Endothelial cell of umbilical vein (primary cell): Measurements from ENCODE around the gene EIF5A2. TPM values are rescaled to one million over a fixed set of nuclear protein-coding genes. Genes with fewer than 3 reads are reported as not detected.
"Not testable (repeated sequence)": the region's sequence is repeated elsewhere in the genome, so short reads cannot be mapped to it uniquely, and the experiment has no call there.

Source experiments
- BruUV-seq: library from RNA; stranded (reverse); fragments of 400-500 nt; replicated peaks from 2 replicates; lab custom pipeline; 2021; lab: Mats Ljungman, UMichigan
- CTCF ChIA-PET: fragments of 300-600, 350-600 bp; sonication (Branson Sonifier 250); formaldehyde crosslinking; loops from one replicate; lab custom pipeline; 2021; ENCODE audit warnings: antibody characterized with exemption, inconsistent platforms; lab: Charles Lee
- POLR2A ChIA-PET: fragments of 300-600, 350-600 bp; sonication (Branson Sonifier 250); formaldehyde crosslinking; loops from one replicate; lab custom pipeline; 2021; ENCODE audit warnings: antibody characterized with exemption, inconsistent platforms; lab: Charles Lee
- DNase-seq: peaks from one replicate; pipeline ENCODE4 v3.0.0-alpha.2; 2011; ENCODE audit warnings: low read depth, low spot score
- FAIRE-seq: peaks from 2 replicates; lab custom pipeline; 2011; peaks lifted over from hg19 to GRCh38; lab: Jason Lieb, UNC
- H2AFZ ChIP-seq: 2 replicates; pipeline ENCODE4 v1.6.0; 2012; ENCODE audit warnings: low read depth, low read length, control low read depth, inconsistent platforms
- H3K27ac ChIP-seq: 2 replicates; pipeline ENCODE4 v1.5.1; 2011; ENCODE audit warnings: low read depth, mild to moderate bottlenecking, control low read depth, low read length, moderate library complexity; ENCODE audit not compliant: insufficient read depth
- H3K27me3 ChIP-seq, 2 experiments: 2 replicates each; pipeline versions ENCODE4 v1.6.0 to v1.6.1; 2011; ENCODE audit warnings: low read length in 2 of 2, mixed read lengths in 1 of 2; ENCODE audit not compliant: control insufficient read depth in 2 of 2, insufficient read depth in 2 of 2
- H3K36me3 ChIP-seq, 2 experiments: 2 replicates in 1 of 2; 3 replicates in 1 of 2; pipeline ENCODE4 v1.5.1; 2011; ENCODE audit warnings: low read length in 2 of 2, mild to moderate bottlenecking in 1 of 2, moderate library complexity in 1 of 2; ENCODE audit not compliant: control insufficient read depth in 2 of 2, insufficient read depth in 2 of 2; ENCODE audit errors: extremely low read depth in 1 of 2
- H3K4me1 ChIP-seq: 3 replicates; pipeline ENCODE4 v1.5.1; 2011; ENCODE audit warnings: mild to moderate bottlenecking, low read length; ENCODE audit not compliant: control insufficient read depth, insufficient read depth; ENCODE audit errors: extremely low read depth
- H3K4me2 ChIP-seq: 2 replicates; pipeline ENCODE4 v1.6.1; 2011; ENCODE audit warnings: low read length, control low read depth, mixed read lengths; ENCODE audit not compliant: insufficient read depth
- H3K4me3 ChIP-seq, 3 experiments: fragments of 200-600 bp in 1 of 3; sonication (generic), shearing (Covaris generic) in 1 of 3; replicated peaks in 1 of 3; 2 replicates each; pipeline ENCODE4 v1.5.1; 2011 to 2016; ENCODE audit warnings: control low read depth in 3 of 3, low read length in 3 of 3, mild to moderate bottlenecking in 2 of 3, inconsistent platforms in 1 of 3, low read depth in 1 of 3, moderate library complexity in 1 of 3; ENCODE audit not compliant: insufficient read depth in 1 of 3
- H3K79me2 ChIP-seq: 2 replicates; pipeline ENCODE4 v1.6.0; 2012; ENCODE audit warnings: low read length, inconsistent platforms; ENCODE audit not compliant: control insufficient read depth, insufficient read depth
- H3K9ac ChIP-seq: replicated peaks from 2 replicates; pipeline ENCODE3; 2011; ENCODE audit warnings: low read length, control low read depth; ENCODE audit not compliant: insufficient read depth; ENCODE audit errors: extremely low read depth
- H3K9me1 ChIP-seq: replicated peaks from 3 replicates; pipeline ENCODE4 v1.6.0; 2011; ENCODE audit warnings: mild to moderate bottlenecking, low read length; ENCODE audit not compliant: control insufficient read depth, insufficient read depth; ENCODE audit errors: extremely low read depth
- H3K9me3 ChIP-seq: replicated peaks from 2 replicates; pipeline ENCODE4 v1.5.1; 2012; ENCODE audit warnings: low read length, inconsistent platforms; ENCODE audit not compliant: control insufficient read depth, insufficient read depth
- H4K20me1 ChIP-seq: replicated peaks from 2 replicates; pipeline ENCODE3; 2011; ENCODE audit warnings: mild to moderate bottlenecking, low read length; ENCODE audit not compliant: control insufficient read depth, insufficient read depth; ENCODE audit errors: extremely low read depth
- CTCF ChIP-seq, 2 donors: IDR thresholded peaks; 1 replicate in 1 of 2; 2 replicates in 1 of 2; pipeline ENCODE4 v1.5.1; 2011; ENCODE audit warnings: low read length in 2 of 2, mild to moderate bottlenecking in 2 of 2, moderate library complexity in 2 of 2, control low read depth in 1 of 2, inconsistent platforms in 1 of 2, low read depth in 1 of 2; ENCODE audit not compliant: insufficient read depth in 1 of 2; ENCODE audit errors: extremely low read depth in 1 of 2
- EZH2 ChIP-seq: IDR thresholded peaks from 2 replicates; pipeline ENCODE4 v1.6.1; 2012; ENCODE audit warnings: borderline replicate concordance, low read depth, mild to moderate bottlenecking, moderate library complexity, low read length, inconsistent platforms; ENCODE audit not compliant: severe bottlenecking
- FOS ChIP-seq: IDR thresholded peaks from 2 replicates; pipeline ENCODE4 v1.6.1; 2011; ENCODE audit warnings: mild to moderate bottlenecking, low read length, moderate library complexity, borderline replicate concordance; ENCODE audit not compliant: insufficient read depth
- GATA2 ChIP-seq: IDR thresholded peaks from 2 replicates; pipeline ENCODE4 v1.7.0; 2011; ENCODE audit warnings: low read depth, mild to moderate bottlenecking, moderate library complexity, mixed read lengths, low read length; ENCODE audit not compliant: insufficient read length, insufficient read depth
- JUN ChIP-seq: IDR thresholded peaks from 2 replicates; pipeline ENCODE4 v1.6.1; 2011; ENCODE audit warnings: borderline replicate concordance, low read depth; ENCODE audit not compliant: insufficient read length, insufficient read depth
- MAX ChIP-seq: IDR thresholded peaks from 2 replicates; pipeline ENCODE4 v1.6.1; 2011; ENCODE audit not compliant: insufficient read depth, insufficient read length
- MYC ChIP-seq: IDR thresholded peaks from one replicate; pipeline ENCODE4 v1.6.1; 2011; ENCODE audit warnings: mild to moderate bottlenecking, low read depth, low read length
- POLR2A ChIP-seq: IDR thresholded peaks from 2 replicates; pipeline ENCODE4 v1.6.1; 2012; ENCODE audit warnings: low read depth, mild to moderate bottlenecking, control low read depth, low read length
- POLR2AphosphoS5 ChIP-seq: IDR thresholded peaks from 2 replicates; pipeline ENCODE4 v1.6.1; 2012; ENCODE audit warnings: low read depth, mild to moderate bottlenecking, control low read depth, low read length, moderate library complexity; ENCODE audit not compliant: insufficient read depth
- dilution Hi-C: fragments of 300-500 bp; cut with MboI; formaldehyde crosslinking; loops from one replicate; pipeline ENCODE4 v1.15.0; 2019; ENCODE audit warnings: low sequenced_read_pairs; ENCODE audit not compliant: extremely low pct_ligation_motif_present
- intact Hi-C: fragments of 100-400 bp; cut with micrococcal nuclease; formaldehyde crosslinking; loops from one replicate; pipeline ENCODE4 v1.10.0; 2022
- polyA plus RNA-seq, 4 experiments: library from polyadenylated mRNA; depleted of rRNA in 3 of 4; stranded (reverse) in 3 of 4; unstranded in 1 of 4; fragments of >200 nt; gene quantifications; 2 replicates each; pipeline versions ENCODE4 v1.2.1 to v1.2.3, GENCODE V29; 2011 to 2012; ENCODE audit warnings: missing spikeins in 1 of 4
- total RNA-seq: library from RNA; stranded (reverse); gene quantifications from 2 replicates; pipeline ENCODE4 v1.2.3, GENCODE V29; 2021

Gene EIF5A2
- total and polyA plus RNA-seq, 2 donors (not counting 3 experiments of a cell fraction or from before 2014, with no cell fraction given), result 3.7 to 10.9 TPM

- H3K9me3 ChIP-seq, result no peaks in the 10 kb centered on the region
- TF ChIP-seq FOS, result no peak
- TF ChIP-seq GATA2, result no peak
- no peaks in the 10 kb centered on the region for H3K27me3 ChIP-seq
- no peak overlapping the region for H2AFZ ChIP-seq
- dilution Hi-C loops (no loop called here), intact Hi-C loops (no loop called here)
- POLR2A ChIA-PET, result no interaction called here
- DNase-seq (no peak), FAIRE-seq (no peak)
- no TSS peak for BruUV-seq
- H3K27ac ChIP-seq, result no peak overlapping the region
- no peaks in the 10 kb centered on the region for H3K9me1 ChIP-seq
- H3K9ac ChIP-seq, result no peak overlapping the region
- no peak overlapping the region for H3K4me2 ChIP-seq
- H3K4me1 ChIP-seq, result no peaks in the 10 kb centered on the region
- no peaks in the 10 kb centered on the region for H3K79me2 ChIP-seq
- H3K4me3 ChIP-seq, result no peak overlapping the region
- no peaks in the 10 kb centered on the region for H4K20me1 ChIP-seq
- CTCF ChIA-PET, result no interaction called here
- no peaks in the 10 kb centered on the region for H3K36me3 ChIP-seq
Observed at GRCh38 chr3:170899455-170899854, 9.0 kb downstream of the EIF5A2 start.

- DNase-seq (no peak), FAIRE-seq (no peak)
- Histone ChIP-seq H2AFZ (no peak overlapping the region), H3K79me2 (no peaks in the 10 kb centered on the region), H3K4me2 (no peak overlapping the region), H3K27ac (no peak overlapping the region), H4K20me1 (no peaks in the 10 kb centered on the region), H3K4me3 (no peak overlapping the region), H3K9me3 (no peaks in the 10 kb centered on the region), H3K27me3 (no peaks in the 10 kb centered on the region), H3K36me3 (no peaks in the 10 kb centered on the region), H3K9me1 (no peaks in the 10 kb centered on the region), H3K9ac (no peak overlapping the region), H3K4me1 (no peaks in the 10 kb centered on the region)
- POLR2A ChIA-PET, result no interaction called here
- CTCF ChIA-PET, result interaction anchor here (1.1 kb wide), 1 partner anchor 12 kb away, joined by 3 read pairs; no protein-coding TSS in a partner anchor
- intact Hi-C loops (no loop called here), dilution Hi-C loops (no loop called here)
- TF ChIP-seq CTCF (IDR thresholded peaks at IDR 0.05; ENCODE audit: extremely low read depth in 1 of 2, insufficient read depth in 1 of 2, low read depth in 1 of 2, low read length in 2 of 2), result no peak
- TF ChIP-seq MYC, result no peak
- TF ChIP-seq GATA2, result no peak
- TF ChIP-seq JUN, result no peak
- TF ChIP-seq FOS, result no peak
- TF ChIP-seq MAX, result no peak
- no peak for TF ChIP-seq POLR2AphosphoS5
- no peak for TF ChIP-seq EZH2
- no peak for TF ChIP-seq POLR2A
- no TSS peak for BruUV-seq
Observed at GRCh38 chr3:170897978-170898377, 10.5 kb downstream of the EIF5A2 start.

GRCh38 chr3:170897199-170897598 is 11.2 kb downstream of the EIF5A2 start:
- FAIRE-seq, H3K9ac ChIP-seq, H3K27me3 ChIP-seq, H3K9me1 ChIP-seq, H3K9me3 ChIP-seq, DNase-seq, H3K27ac ChIP-seq, H3K36me3 ChIP-seq, BruUV-seq, H4K20me1 ChIP-seq, intact Hi-C loops, H3K4me3 ChIP-seq, H3K4me2 ChIP-seq, H3K79me2 ChIP-seq, POLR2A ChIA-PET, H3K4me1 ChIP-seq, dilution Hi-C loops, H2AFZ ChIP-seq: not testable (repeated sequence)
- CTCF ChIA-PET, result interaction anchor here (1.1 kb wide), 1 partner anchor 11 kb away, joined by 3 read pairs; no protein-coding TSS in a partner anchor
